H1 (cell line): ENCODE results near the gene OTUD6A. TPM values are rescaled to one million over a fixed set of nuclear protein-coding genes. Genes with fewer than 3 reads are reported as not detected.

Experiments
- CTCF ChIA-PET: fragments of 300-600 bp; sonication (Branson Sonifier 250); formaldehyde crosslinking; loops from one replicate; lab custom pipeline; 2021; ENCODE audit not compliant: partially characterized antibody; lab: Charles Lee
- POLR2A ChIA-PET: fragments of 300-600 bp; sonication (Branson Sonifier 250); formaldehyde crosslinking; loops from one replicate; lab custom pipeline; 2021; ENCODE audit warnings: inconsistent platforms; ENCODE audit not compliant: partially characterized antibody; lab: Charles Lee
- DNase-seq, 2 experiments: peaks; one replicate each; pipeline versions ENCODE4 v3.0.0 to v3.0.0-alpha.2; 2010 to 2022; ENCODE audit warnings: low spot score in 2 of 2, low read depth in 1 of 2, mixed read lengths in 1 of 2
- FAIRE-seq: peaks from 2 replicates; lab custom pipeline; 2011; peaks lifted over from hg19 to GRCh38; lab: Jason Lieb, UNC
- H2AFZ ChIP-seq: 2 replicates; pipeline ENCODE4 v1.8.1; 2012; ENCODE audit warnings: low read length, inconsistent platforms
- H2AK5ac ChIP-seq: 2 replicates; pipeline ENCODE4 v1.6.1; 2013; ENCODE audit warnings: low read depth, low read length
- H2BK120ac ChIP-seq: replicated peaks from 2 replicates; pipeline ENCODE3; 2013; ENCODE audit warnings: low read depth, low read length, inconsistent platforms
- H2BK12ac ChIP-seq: 2 replicates; pipeline ENCODE4 v1.6.1; 2013; ENCODE audit warnings: low read depth, low read length
- H2BK15ac ChIP-seq: 2 replicates; pipeline ENCODE4 v1.6.1; 2013; ENCODE audit warnings: low read length
- H2BK20ac ChIP-seq: 2 replicates; pipeline ENCODE4 v1.6.1; 2013; ENCODE audit warnings: low read length
- H2BK5ac ChIP-seq: 2 replicates; pipeline ENCODE4 v1.6.1; 2013; ENCODE audit warnings: low read depth, low read length
- H3K14ac ChIP-seq: 2 replicates; pipeline ENCODE4 v1.6.1; 2013; ENCODE audit warnings: inconsistent platforms; ENCODE audit not compliant: insufficient read length
- H3K18ac ChIP-seq: 2 replicates; pipeline ENCODE4 v1.6.1; 2013; ENCODE audit warnings: low read length; ENCODE audit errors: extremely low read depth
- H3K23ac ChIP-seq: 2 replicates; pipeline ENCODE4 v1.6.1; 2013; ENCODE audit warnings: inconsistent platforms; ENCODE audit not compliant: insufficient read length
- H3K23me2 ChIP-seq: 2 replicates; pipeline ENCODE4 v1.6.1; 2013; ENCODE audit warnings: low read depth, low read length
- H3K27ac ChIP-seq: 2 replicates; pipeline ENCODE4 v1.6.1; 2011; ENCODE audit warnings: low read depth, low read length, inconsistent platforms
- H3K27me3 ChIP-seq, 4 experiments: replicated peaks in 1 of 4; 1 replicate in 1 of 4; 2 replicates in 3 of 4; pipeline versions ENCODE4 v1.6.1 to v1.8.1; 2011 to 2013; ENCODE audit warnings: low read length in 3 of 4, mild to moderate bottlenecking in 3 of 4, inconsistent platforms in 2 of 4, mixed read lengths in 2 of 4, moderate library complexity in 1 of 4; ENCODE audit not compliant: control insufficient read depth in 3 of 4, insufficient read depth in 3 of 4; ENCODE audit errors: extremely low read depth in 1 of 4
- H3K36me3 ChIP-seq, 4 experiments: 2 replicates each; pipeline versions ENCODE4 v1.6.1 to v1.8.1; 2011 to 2013; ENCODE audit warnings: mild to moderate bottlenecking in 4 of 4, low read length in 3 of 4, moderate library complexity in 2 of 4, control low read depth in 1 of 4, inconsistent platforms in 1 of 4; ENCODE audit not compliant: insufficient read depth in 4 of 4, control insufficient read depth in 2 of 4
- H3K4ac ChIP-seq: replicated peaks from 2 replicates; pipeline ENCODE3; 2013; ENCODE audit warnings: low read length, low read depth, mixed read lengths, inconsistent platforms; ENCODE audit not compliant: insufficient read length
- H3K4me1 ChIP-seq, 4 experiments: replicated peaks in 1 of 4; 1 replicate in 1 of 4; 2 replicates in 3 of 4; pipeline versions ENCODE4 v1.6.1 to v1.8.1; 2011 to 2013; ENCODE audit warnings: low read length in 3 of 4, inconsistent platforms in 2 of 4, mixed read lengths in 1 of 4; ENCODE audit not compliant: insufficient read depth in 4 of 4, control insufficient read depth in 3 of 4
- H3K4me2 ChIP-seq, 2 experiments: 2 replicates each; pipeline versions ENCODE4 v1.6.1 to v1.8.1; 2011 to 2013; ENCODE audit warnings: low read depth in 2 of 2, low read length in 2 of 2, control low read depth in 1 of 2, inconsistent platforms in 1 of 2, mild to moderate bottlenecking in 1 of 2; ENCODE audit not compliant: insufficient read depth in 1 of 2
- H3K4me3 ChIP-seq, 4 experiments: fragments of 200-600, 300-600 bp in 1 of 4; sonication (generic), shearing (Covaris generic), sonication (Bioruptor Twin) in 1 of 4; 2 replicates each; pipeline versions ENCODE4 v1.5.1 to v1.8.1; 2011 to 2016; ENCODE audit warnings: low read length in 4 of 4, low read depth in 3 of 4, control low read depth in 2 of 4, inconsistent platforms in 2 of 4, mild to moderate bottlenecking in 2 of 4, mixed read lengths in 1 of 4, moderate library complexity in 1 of 4; ENCODE audit not compliant: insufficient read depth in 2 of 4; ENCODE audit errors: extremely low read depth in 1 of 4
- H3K56ac ChIP-seq: replicated peaks from 2 replicates; pipeline ENCODE3; 2013; ENCODE audit warnings: low read depth, mild to moderate bottlenecking, mixed read lengths, low read length, inconsistent platforms; ENCODE audit not compliant: insufficient read length
- H3K79me1 ChIP-seq: 2 replicates; pipeline ENCODE4 v1.6.1; 2013; ENCODE audit warnings: low read depth, low read length, control low read depth
- H3K79me2 ChIP-seq, 2 experiments: 2 replicates each; pipeline versions ENCODE4 v1.6.1 to v1.8.1; 2012 to 2013; ENCODE audit warnings: low read length in 2 of 2, mild to moderate bottlenecking in 2 of 2, inconsistent platforms in 1 of 2; ENCODE audit not compliant: insufficient read depth in 2 of 2, control insufficient read depth in 1 of 2
- H3K9ac ChIP-seq, 4 experiments: replicated peaks in 1 of 4; 1 replicate in 1 of 4; 2 replicates in 3 of 4; pipeline versions ENCODE4 v1.6.1 to v1.8.1; 2011 to 2013; ENCODE audit warnings: low read depth in 3 of 4, low read length in 3 of 4, control low read depth in 2 of 4, mild to moderate bottlenecking in 2 of 4, moderate library complexity in 2 of 4, inconsistent platforms in 1 of 4; ENCODE audit errors: extremely low read depth in 1 of 4
- H3K9me3 ChIP-seq, 2 experiments: 2 replicates each; pipeline versions ENCODE4 v1.6.1 to v1.8.1; 2012 to 2013; ENCODE audit warnings: mild to moderate bottlenecking in 2 of 2, moderate library complexity in 2 of 2, control low read depth in 1 of 2, inconsistent platforms in 1 of 2, low read depth in 1 of 2, low read length in 1 of 2, mixed read lengths in 1 of 2; ENCODE audit not compliant: insufficient read depth in 2 of 2
- H4K20me1 ChIP-seq, 2 experiments: replicated peaks in 1 of 2; 2 replicates each; pipeline versions ENCODE3 to v1.8.1; 2011 to 2013; ENCODE audit warnings: inconsistent platforms in 2 of 2, low read length in 2 of 2, mild to moderate bottlenecking in 1 of 2; ENCODE audit not compliant: insufficient read depth in 2 of 2, control insufficient read depth in 1 of 2
- H4K5ac ChIP-seq: 2 replicates; pipeline ENCODE4 v1.6.1; 2013; ENCODE audit warnings: low read length, low read depth, mixed read lengths, inconsistent platforms; ENCODE audit not compliant: insufficient read length
- H4K8ac ChIP-seq: 2 replicates; pipeline ENCODE4 v1.8.0; 2013; ENCODE audit warnings: mild to moderate bottlenecking, moderate library complexity, low read length, inconsistent platforms; ENCODE audit not compliant: insufficient read depth; ENCODE audit errors: extremely low read depth
- H4K91ac ChIP-seq: replicated peaks from 2 replicates; pipeline ENCODE3; 2013; ENCODE audit warnings: low read length, mixed read lengths, inconsistent platforms; ENCODE audit not compliant: insufficient read length
- BACH1 ChIP-seq: IDR thresholded peaks from 2 replicates; pipeline ENCODE4 v1.6.1; 2012; ENCODE audit warnings: low read length, improper control_type of control experiment
- CBX8 ChIP-seq: fragments of 300-800, 300-1000 bp; sonication (generic); IDR thresholded peaks from 2 replicates; pipeline ENCODE4 v1.7.1; 2016; ENCODE audit warnings: low read depth, low read length, borderline replicate concordance
- NRF1 ChIP-seq: IDR thresholded peaks from 2 replicates; pipeline ENCODE4 v1.6.1; 2011; ENCODE audit warnings: mild to moderate bottlenecking, low read depth, low read length, improper control_type of control experiment
- WGBS, 2 experiments: shearing (Covaris generic) in 1 of 2; methylation state at CpG; one replicate each; pipeline versions ENCODE4 v1.1.6 to v1.1.7; 2013 to 2015; ENCODE audit warnings: low lambda C conversion rate in 2 of 2, mixed read lengths in 2 of 2, inconsistent platforms in 1 of 2, low coverage in 1 of 2, missing lambda C conversion rate in 1 of 2; ENCODE audit not compliant: insufficient replicate concordance in 2 of 2, insufficient coverage in 1 of 2, insufficient read length in 1 of 2; ENCODE audit errors: extremely low coverage in 1 of 2, missing lambda C conversion rate in 1 of 2; 5-methylcytosine and 5-hydroxymethylcytosine counted together
- polyA plus RNA-seq, 7 experiments: library from polyadenylated mRNA; depleted of rRNA in 3 of 7; stranded (reverse) in 5 of 7; unstranded in 2 of 7; fragments of >200 nt in 5 of 7; fragments of 200-250 nt in 2 of 7; gene quantifications; 1 replicate in 5 of 7; 2 replicates in 1 of 7; 4 replicates in 1 of 7; pipeline versions ENCODE4 v1.2.1 to v1.2.3, GENCODE V29; 2011 to 2013; ENCODE audit warnings: missing spikeins in 2 of 7, mixed read lengths in 2 of 7
- total RNA-seq: library from RNA; stranded (reverse); fragmentation: NEBNext Ultra II Directional; extraction: Animal tissue kit (Norgen Biotek cat#: 25700); gene quantifications from 2 replicates; pipeline ENCODE4 v1.2.1, GENCODE V29; 2021

The OTUD6A gene
- total and polyA plus RNA-seq, 2 of the 8 experiments (the other 6 are each of a cell fraction or from before 2014, with no cell fraction given), result 0.09 to 0.17 TPM

GRCh38 chrX:70052895-70053615 lies 9.2 kb upstream of the OTUD6A start:
- Histone ChIP-seq H2BK15ac (no peak overlapping the region), H3K4ac (no peak overlapping the region), H3K27me3 (no peaks in the 10 kb centered on the region), H3K23me2 (no peaks in the 10 kb centered on the region), H3K27ac (no peak overlapping the region), H3K18ac (no peak overlapping the region), H4K20me1 (no peaks in the 10 kb centered on the region), H4K8ac (no peak overlapping the region; the same call in 1 of the 2 replicates), H3K56ac (no peak overlapping the region), H3K4me1 (no peaks in the 10 kb centered on the region), H2AK5ac (no peak overlapping the region), H2BK12ac (no peak overlapping the region), H3K79me2 (no peaks in the 10 kb centered on the region), H3K4me3 (no peak overlapping the region), H2BK120ac (no peak overlapping the region), H3K36me3 (no peaks in the 10 kb centered on the region), H3K79me1 (no peaks in the 10 kb centered on the region), H3K14ac (no peak overlapping the region), H3K9ac (no peak overlapping the region), H3K4me2 (no peak overlapping the region), H3K9me3 (no peaks in the 10 kb centered on the region), H2BK20ac (no peak overlapping the region), H2AFZ (no peak overlapping the region), H4K5ac (no peak overlapping the region), H3K23ac (no peak overlapping the region), H4K91ac (no peak overlapping the region), H2BK5ac (no peak overlapping the region)
- 88% methylated on average over 10 of the region's 11 CpGs; no CpG with 5 or more reads in 1 of the 2 experiments for WGBS, 2 experiments
- POLR2A ChIA-PET, result no interaction called here
- no peak for FAIRE-seq
- CTCF ChIA-PET, result no interaction called here
- no peak for DNase-seq
- no peak for TF ChIP-seq CBX8
- no peak for TF ChIP-seq BACH1
- TF ChIP-seq NRF1, result no peak
